GM19452 (cell line): ENCODE results near the gene UBAC1.
"Not testable (repeated sequence)": the region's sequence is repeated elsewhere in the genome, so short reads cannot be mapped to it uniquely, and the experiment has no call there.

Source experiments
- ATAC-seq: cut with Tn5 transposase; IDR thresholded peaks from one replicate; pipeline ENCODE4 v1.9.1; 2021; ENCODE audit not compliant: unreplicated experiment

The UBAC1 gene

GRCh38 chr9:135961811-135962695 lies 880 bp upstream of the UBAC1 start:
- no peak for ATAC-seq

GRCh38 chr9:135960411-135961276 lies 529 bp downstream of the UBAC1 start:
- ATAC-seq: no peak

- no peak for ATAC-seq
Observed at GRCh38 chr9:135959814-135960213, 1.4 kb downstream of the UBAC1 start.

DNA sequence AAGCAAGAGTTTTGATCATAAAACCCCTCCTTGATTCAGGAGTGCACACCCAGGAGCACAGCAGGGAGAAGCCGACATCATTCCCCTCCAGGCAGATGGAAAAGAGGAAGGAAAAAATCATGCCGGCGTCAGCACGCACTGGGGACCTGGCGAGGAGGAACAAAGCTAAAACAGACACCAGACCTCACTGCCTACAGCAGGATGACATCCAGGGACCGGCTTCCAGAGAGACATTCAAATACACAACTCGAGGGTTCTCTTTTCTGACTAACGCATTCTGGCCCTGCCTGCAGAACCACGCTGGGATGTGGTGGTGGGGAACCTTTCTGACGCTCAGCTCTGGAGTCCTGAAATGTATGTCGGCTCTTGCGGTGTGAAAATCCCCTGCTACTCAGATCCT lies 2.7 kb downstream of the UBAC1 start:
- no peak for ATAC-seq

DNA sequence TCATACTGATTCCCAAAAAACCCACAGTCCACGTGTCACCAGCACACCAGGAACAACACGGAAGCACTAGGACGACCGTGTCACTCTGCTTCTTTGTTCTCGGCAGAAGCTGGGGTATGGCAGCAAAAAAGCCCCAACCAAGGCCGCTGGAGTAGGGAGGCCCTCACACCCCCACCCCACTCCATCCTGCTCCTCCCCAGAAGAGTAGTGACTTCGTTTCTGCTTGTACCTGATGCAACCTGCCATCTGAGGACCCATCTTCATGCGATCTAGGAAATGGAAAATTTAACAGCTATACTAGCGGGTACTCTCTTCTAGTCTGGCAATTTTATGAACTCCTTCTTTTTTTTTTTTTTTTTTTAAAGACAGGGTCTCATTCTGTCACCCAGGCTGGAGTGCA lies 3.7 kb downstream of the UBAC1 start:
- ATAC-seq: no peak

- ATAC-seq: no peak
Observed at GRCh38 chr9:135956802-135957174, 4.4 kb downstream of the UBAC1 start.

- ATAC-seq: no peak
Observed at GRCh38 chr9:135955934-135956801, 5.0 kb downstream of the UBAC1 start.

GRCh38 chr9:135952664-135953206 lies 8.4 kb downstream of the UBAC1 start:
- ATAC-seq: no peak

GRCh38 chr9:135951889-135952663 lies 9.1 kb downstream of the UBAC1 start:
- ATAC-seq: no peak

GRCh38 chr9:135951310-135951709 lies 9.9 kb downstream of the UBAC1 start:
- ATAC-seq: not testable (repeated sequence)

- ATAC-seq: not testable (repeated sequence)
Observed at GRCh38 chr9:135950841-135951240, 10.3 kb downstream of the UBAC1 start.

DNA sequence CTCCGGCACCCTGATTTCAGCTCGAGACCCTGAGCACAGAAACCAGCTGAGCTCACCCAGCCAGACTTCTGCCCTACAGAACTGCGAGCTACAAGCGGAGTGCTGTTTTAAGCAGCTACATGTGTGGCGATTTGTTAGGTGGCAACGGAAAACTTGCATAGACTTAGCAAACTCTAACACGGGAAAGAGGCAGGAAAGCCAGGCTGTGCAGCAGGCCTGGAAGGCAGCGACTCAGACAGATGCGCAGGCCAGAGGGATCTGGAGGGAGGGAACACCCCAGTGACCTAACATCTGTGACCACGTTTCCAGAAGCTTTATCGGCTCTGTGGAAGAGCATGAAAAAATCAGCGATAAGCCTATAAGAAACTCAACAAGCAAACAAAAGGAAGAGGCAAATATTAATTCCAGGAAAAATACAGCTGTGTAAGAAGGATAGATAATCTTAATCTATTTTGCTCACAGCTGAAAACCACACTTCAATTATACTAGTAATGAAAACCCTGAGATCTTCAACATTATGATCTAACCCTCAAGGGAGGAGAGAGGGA lies 11.0 kb downstream of the UBAC1 start:
- ATAC-seq: no peak

GRCh38 chr9:135949501-135950134 lies 11.6 kb downstream of the UBAC1 start:
- ATAC-seq: no peak

DNA sequence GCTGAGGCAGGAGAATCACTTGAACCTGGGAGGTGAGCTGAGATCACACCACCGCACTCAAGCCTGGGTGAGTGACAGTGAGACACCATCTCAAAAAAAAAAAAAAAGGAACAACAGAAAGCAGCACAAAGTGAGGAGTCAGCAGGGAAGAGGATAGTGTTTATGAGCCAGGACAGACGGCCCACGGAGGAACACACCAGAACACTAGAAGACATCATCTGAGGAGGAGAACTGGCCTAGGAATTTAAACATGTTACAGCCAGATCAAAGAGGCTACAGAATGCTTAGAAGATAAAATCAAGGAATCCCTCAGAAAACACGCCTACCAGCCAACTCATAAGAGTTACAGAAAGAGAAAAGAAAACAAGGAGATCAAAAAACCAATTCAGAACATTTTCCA lies 12.2 kb downstream of the UBAC1 start:
- no peak for ATAC-seq

DNA sequence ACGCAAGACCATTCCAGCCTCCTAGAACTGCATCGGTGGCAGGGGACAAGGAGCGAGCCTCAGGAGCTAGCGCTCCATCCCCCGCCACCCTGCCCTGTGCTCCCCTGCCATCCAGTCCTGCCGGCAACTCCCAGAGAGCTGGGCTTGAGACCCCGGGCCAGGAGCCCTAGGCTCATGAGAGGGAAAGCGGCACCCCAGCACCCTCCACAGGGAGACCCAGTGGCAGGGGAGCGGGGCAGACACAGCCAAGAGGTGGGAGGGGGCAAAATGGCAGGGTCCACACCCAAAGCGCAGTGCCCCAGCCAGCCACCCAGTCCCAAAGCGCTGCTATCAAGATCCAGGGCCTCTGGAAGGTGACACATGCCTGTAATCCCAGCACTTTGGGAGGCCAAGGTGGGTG lies 12.7 kb downstream of the UBAC1 start:
- no peak for ATAC-seq

DNA sequence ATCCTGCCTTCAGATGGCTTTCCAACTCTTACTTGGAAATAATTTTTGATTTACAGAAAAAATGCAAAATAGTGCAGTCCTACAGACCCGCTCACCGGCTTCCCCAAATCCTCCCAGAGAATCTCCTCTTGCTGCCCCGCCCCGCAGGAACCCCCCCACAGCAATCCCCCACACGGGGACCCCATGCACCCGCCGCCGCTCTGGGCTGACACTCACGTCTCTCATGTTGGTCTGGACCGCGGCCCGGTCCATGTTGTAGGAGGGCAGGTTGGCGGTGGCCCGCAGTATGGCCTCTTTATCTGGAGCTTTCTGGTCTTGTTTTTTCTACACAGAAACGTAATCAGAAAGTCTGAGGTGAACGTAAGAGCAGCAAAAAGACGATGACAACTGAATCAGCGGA lies 13.6 kb downstream of the UBAC1 start:
- ATAC-seq: no peak

DNA sequence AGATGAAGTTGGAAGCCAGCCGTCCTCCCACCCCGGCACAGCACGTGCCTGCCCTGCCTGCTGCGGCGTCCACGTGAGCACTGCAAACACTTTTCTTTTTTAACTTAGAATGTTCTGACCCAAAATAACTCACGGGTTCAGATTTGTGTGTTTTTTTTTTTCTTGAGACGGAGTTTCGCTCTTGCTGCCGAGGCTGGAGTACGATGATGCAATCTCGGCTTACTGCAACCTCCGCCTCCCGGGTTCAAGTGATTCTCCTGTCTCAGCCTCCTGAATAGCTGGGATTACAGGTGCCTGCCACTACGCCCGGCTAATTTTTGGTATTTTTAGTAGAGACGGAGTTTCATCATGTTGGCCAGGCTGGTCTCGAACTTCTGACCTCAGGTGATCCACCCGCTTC lies 14.1 kb downstream of the UBAC1 start:
- ATAC-seq: not testable (repeated sequence)

DNA sequence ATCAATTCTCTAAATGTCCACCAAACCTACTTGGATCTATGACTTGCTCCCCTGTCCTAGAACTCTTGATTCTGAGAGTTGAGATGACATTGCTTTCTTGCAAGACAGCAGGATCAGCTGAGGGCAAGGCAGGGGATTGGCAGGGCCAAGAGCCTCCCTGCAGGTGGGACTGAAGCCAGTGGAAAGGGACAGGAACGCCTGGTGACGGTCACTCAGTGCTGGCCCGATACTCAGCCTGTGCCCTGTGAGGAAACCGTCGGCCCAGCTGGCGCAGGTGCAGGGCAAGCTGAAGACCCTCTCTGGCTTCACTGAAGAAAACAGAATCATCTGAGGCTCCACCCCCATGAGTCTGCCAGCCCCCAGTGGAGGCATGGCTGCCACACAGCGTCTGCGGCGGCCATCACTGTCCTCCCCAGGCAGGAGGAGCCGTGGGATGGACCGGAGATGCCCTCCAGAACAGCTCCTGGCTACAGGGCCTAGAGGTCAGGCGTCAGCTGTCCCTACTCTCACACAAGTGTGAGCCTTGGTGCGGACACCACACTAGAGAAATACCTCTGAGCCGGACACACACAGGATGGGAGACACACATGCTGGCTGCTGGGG lies 14.7 kb downstream of the UBAC1 start:
- no peak for ATAC-seq

DNA sequence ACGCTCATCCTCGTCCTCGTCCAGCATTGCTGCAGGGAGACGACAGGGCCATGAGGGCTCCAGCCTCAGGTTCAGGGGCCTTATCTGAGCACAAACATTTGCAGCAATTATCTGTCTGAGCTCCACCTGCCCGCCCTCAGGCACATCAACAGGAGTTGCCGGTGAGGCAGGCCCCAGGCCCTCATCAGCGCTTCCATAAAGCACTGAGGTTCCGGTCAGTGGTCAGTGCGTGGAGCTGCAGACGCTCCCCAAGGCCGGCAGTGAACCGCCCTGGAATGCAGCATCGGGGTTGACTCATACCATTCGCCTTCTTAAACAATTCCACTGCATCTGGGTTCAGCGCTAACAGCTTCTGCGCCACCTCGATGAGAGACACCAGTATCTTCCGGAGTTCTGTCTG lies 15.2 kb downstream of the UBAC1 start:
- ATAC-seq: no peak
